Islet of Langerhans (tissue), 1 donor: ENCODE results near the gene GTF2H1.
"Not testable (repeated sequence)": the region's sequence is repeated elsewhere in the genome, so short reads cannot be mapped to it uniquely, and the experiment has no call there.

Experiments
- FAIRE-seq: peaks from one replicate; lab custom pipeline; 2011; peaks lifted over from hg19 to GRCh38; lab: Jason Lieb, UNC

Gene GTF2H1

GRCh38 chr11:18375941-18376340 lies 53.6 kb downstream of the GTF2H1 start:
- no peak for FAIRE-seq

GRCh38 chr11:18379201-18379600 lies 56.8 kb downstream of the GTF2H1 start:
- no peak for FAIRE-seq

GRCh38 chr11:18383388-18384156 lies 61.2 kb downstream of the GTF2H1 start:
- FAIRE-seq, result no peak

- FAIRE-seq, result no peak
Observed at GRCh38 chr11:18384157-18384641, 61.8 kb downstream of the GTF2H1 start.

- FAIRE-seq, result no peak
Observed at GRCh38 chr11:18390088-18390487, 67.7 kb downstream of the GTF2H1 start.

GRCh38 chr11:18392434-18393321 lies 70.3 kb downstream of the GTF2H1 start:
- FAIRE-seq, result no peak

GRCh38 chr11:18393581-18394274 lies 71.4 kb downstream of the GTF2H1 start:
- FAIRE-seq, result no peak

GRCh38 chr11:18394275-18394927 lies 72.0 kb downstream of the GTF2H1 start, which contains the start of gene LDHA:
Gene LDHA, plus strand, starts transcription at chr11:18394563. Its CDS starts 2,280 bp downstream, at chr11:18396843.
- FAIRE-seq, result no peak

- FAIRE-seq, result no peak
Observed at GRCh38 chr11:18394928-18395734, 72.8 kb downstream of the GTF2H1 start.

GRCh38 chr11:18395735-18396504 lies 73.6 kb downstream of the GTF2H1 start:
- FAIRE-seq, result no peak

GRCh38 chr11:18397921-18398320 lies 75.6 kb downstream of the GTF2H1 start:
- no peak for FAIRE-seq

GRCh38 chr11:18401077-18401476 lies 78.7 kb downstream of the GTF2H1 start:
- not testable (repeated sequence) for FAIRE-seq

- FAIRE-seq, result no peak
Observed at GRCh38 chr11:18404062-18404461, 81.7 kb downstream of the GTF2H1 start.

- not testable (repeated sequence) for FAIRE-seq
Observed at GRCh38 chr11:18407400-18407799, 85.0 kb downstream of the GTF2H1 start.

- no peak for FAIRE-seq
Observed at GRCh38 chr11:18408558-18409291, 86.4 kb downstream of the GTF2H1 start.

GRCh38 chr11:18416459-18416858 lies 94.1 kb downstream of the GTF2H1 start:
- FAIRE-seq, result no peak
